Brain microvascular endothelial cell (primary cell): ENCODE data around the gene MARCHF9.

Source experiments
- DNase-seq: peaks from one replicate; pipeline ENCODE4 v3.0.0-alpha.2; 2020
- H3K27ac ChIP-seq: fragments of 250-450 bp; sonication (Bioruptor Pico); 2 replicates; pipeline ENCODE4 v1.5.1; 2020; ENCODE audit warnings: mild to moderate bottlenecking, moderate library complexity
- H3K27me3 ChIP-seq: fragments of 250-450 bp; sonication (Bioruptor Pico); replicated peaks from 2 replicates; pipeline ENCODE4 v1.5.1; 2020; ENCODE audit warnings: mild to moderate bottlenecking
- H3K36me3 ChIP-seq: fragments of 250-450 bp; sonication (Bioruptor Pico); replicated peaks from 2 replicates; pipeline ENCODE4 v1.5.1; 2020; ENCODE audit warnings: mild to moderate bottlenecking
- H3K4me3 ChIP-seq: 2 replicates; pipeline ENCODE4 v1.5.1; 2011; ENCODE audit warnings: low read depth, mild to moderate bottlenecking, control low read depth, low read length, moderate library complexity
- CTCF ChIP-seq: IDR thresholded peaks from 2 replicates; pipeline ENCODE4 v1.5.1; 2011; ENCODE audit warnings: low read depth, mild to moderate bottlenecking, moderate library complexity, low read length, control low read depth, inconsistent platforms; ENCODE audit errors: missing control alignments
- in situ Hi-C: cut with HindIII; loops from 2 replicates; pipeline ENCODE4 v1.10.0; 2017; ENCODE audit warnings: low sequenced_read_pairs, low pct_ligation_motif_present

MARCHF9 gene

DNA sequence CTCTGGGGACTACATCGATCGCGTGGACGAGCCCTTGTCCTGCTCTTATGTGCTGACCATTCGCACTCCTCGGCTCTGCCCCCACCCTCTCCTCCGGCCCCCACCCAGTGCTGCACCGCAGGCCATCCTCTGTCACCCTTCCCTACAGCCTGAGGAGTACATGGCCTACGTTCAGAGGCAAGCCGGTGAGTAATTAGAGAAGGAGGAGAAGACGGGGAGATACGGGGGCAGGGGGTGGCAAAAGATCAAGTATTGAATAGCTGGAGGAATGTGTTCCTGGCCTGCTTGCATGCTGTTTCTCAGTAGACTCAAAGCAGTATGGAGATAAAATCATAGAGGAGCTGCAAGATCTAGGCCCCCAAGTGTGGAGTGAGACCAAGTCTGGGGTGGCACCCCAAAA, 39.1 kb upstream of the MARCHF9 start:
- in situ Hi-C loops = no loop called here
- no peak overlapping the region for H3K4me3 ChIP-seq
- no peaks in the 10 kb centered on the region for H3K27me3 ChIP-seq
- TF ChIP-seq CTCF = no peak
- H3K36me3 ChIP-seq = peaks cover 44% of the 10 kb centered on the region
- no peak for DNase-seq
- no peak overlapping the region for H3K27ac ChIP-seq

DNA sequence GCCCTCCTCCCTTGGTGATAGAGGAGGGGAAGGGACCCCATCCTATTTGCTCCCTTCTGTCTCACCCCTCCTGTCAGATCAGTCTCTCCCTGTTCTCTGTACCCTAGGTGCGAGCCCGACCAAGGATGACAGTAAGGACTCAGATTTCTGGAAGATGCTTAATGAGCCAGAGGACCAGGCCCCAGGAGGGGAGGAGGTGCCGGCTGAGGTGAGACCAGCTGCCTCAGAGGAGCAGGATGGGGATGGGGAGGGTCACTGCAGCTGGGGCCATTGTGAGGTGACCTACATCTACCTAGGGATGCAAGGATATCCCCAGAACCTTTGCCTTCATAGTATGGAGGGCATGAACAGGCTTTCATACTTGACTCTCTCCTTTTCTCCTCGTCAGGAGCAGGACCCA, 38.6 kb upstream of the MARCHF9 start:
- Histone ChIP-seq H3K4me3 (no peak overlapping the region), H3K27me3 (no peaks in the 10 kb centered on the region), H3K27ac (no peak overlapping the region), H3K36me3 (peaks cover 48% of the 10 kb centered on the region)
- in situ Hi-C loops = no loop called here
- no peak for TF ChIP-seq CTCF
- no peak for DNase-seq

DNA sequence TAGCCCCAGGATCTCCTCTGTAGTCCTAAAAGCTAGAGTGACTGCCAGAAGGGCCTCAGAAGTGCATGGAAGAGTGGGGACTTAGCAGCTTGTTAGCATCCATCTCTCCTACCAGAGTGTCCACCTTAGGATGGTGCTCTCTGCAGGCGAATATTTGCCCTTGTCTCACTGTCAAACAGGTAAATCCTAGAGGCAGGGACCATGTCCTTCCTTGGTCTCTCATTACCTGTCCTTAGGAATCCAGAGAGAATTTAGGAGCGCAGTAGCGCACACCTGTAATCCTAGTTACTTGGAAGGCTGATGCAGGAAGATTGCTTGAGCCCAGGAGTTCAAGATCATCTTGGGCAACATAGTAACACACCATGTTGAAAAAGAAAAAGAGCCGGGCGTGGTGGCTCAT, 37.8 kb upstream of the MARCHF9 start:
- Histone ChIP-seq H3K36me3 (peaks cover 48% of the 10 kb centered on the region), H3K27me3 (no peaks in the 10 kb centered on the region), H3K27ac (no peak overlapping the region), H3K4me3 (no peak overlapping the region)
- no peak for TF ChIP-seq CTCF
- no peak for DNase-seq
- in situ Hi-C loops = no loop called here

DNA sequence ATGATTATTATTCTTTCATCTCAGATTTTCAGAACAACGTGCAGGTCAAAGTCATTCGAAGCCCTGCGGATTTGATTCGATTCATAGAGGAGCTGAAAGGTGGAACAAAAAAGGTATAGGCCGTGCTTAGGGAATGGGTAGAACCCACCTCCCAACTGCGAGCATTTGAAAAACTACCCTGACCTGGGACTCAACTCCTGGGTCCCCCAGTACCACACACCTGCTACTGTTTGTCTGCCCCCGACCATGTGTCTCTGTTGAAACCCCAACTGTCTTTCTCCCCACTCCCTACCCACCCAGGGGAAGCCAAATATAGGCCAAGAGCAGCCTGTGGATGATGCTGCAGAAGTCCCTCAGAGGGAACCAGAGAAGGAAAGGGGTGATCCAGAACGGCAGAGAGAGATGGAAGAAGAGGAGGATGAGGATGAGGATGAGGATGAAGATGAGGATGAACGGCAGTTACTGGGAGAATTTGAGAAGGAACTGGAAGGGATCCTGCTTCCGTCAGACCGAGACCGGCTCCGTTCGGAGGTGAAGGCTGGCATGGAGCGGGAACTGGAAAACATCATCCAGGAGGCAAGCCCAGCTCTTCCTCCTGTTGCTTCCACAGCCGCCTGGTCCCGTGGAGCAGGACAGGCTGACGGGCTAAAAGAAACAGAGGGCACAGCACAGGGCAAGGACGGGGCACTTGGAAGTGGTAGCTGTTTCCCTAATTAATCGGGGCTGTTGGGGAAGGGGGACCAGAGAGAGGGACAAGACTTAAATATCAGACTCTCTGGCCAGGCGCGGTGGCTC, 36.9 kb upstream of the MARCHF9 start:
- H3K27ac ChIP-seq = no peak overlapping the region
- peaks cover 48% of the 10 kb centered on the region for H3K36me3 ChIP-seq
- no peak for DNase-seq
- H3K27me3 ChIP-seq = no peaks in the 10 kb centered on the region
- TF ChIP-seq CTCF = no peak
- in situ Hi-C loops = no loop called here
- no peak overlapping the region for H3K4me3 ChIP-seq

DNA sequence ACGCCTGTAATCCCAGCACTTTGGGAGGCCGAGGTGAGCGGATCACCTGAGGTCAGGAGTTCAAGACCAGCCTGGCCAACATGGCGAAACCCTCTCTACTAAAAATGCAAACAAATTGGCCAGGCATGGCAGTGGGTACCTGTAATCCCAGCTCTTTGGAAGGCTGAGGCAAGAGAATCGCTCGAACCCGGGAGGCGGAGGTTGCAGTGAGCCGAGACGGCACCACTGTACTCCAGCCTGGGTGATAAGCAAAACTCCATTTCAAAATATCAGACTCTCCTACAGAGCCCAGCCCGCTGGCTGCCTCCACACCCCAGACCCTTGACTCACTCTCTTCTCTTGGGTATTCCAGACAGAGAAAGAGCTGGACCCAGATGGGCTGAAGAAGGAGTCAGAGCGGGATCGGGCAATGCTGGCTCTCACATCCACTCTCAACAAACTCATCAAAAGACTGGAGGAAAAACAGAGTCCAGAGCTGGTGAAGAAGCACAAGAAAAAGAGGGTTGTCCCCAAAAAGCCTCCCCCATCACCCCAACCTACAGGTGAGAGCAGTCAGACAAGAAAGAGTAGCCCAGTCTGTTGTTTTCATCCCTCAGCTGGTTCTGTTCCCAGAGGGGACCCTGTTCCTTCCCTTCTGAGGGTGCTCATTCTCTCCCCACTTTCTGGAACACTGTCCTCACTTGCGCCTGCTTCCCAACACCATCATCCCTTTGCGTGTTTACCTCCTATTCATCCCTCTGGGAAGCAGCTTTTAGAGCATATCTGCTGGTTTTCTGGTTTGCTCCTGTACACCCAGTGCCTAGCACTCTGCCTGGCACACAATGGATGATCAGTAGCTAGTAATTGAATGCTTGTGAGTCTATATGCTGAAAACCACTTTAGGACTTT, 36.0 kb upstream of the MARCHF9 start:
- no peak for DNase-seq
- no peak for TF ChIP-seq CTCF
- Histone ChIP-seq H3K27ac (no peak overlapping the region), H3K4me3 (no peak overlapping the region), H3K36me3 (peaks cover 48% of the 10 kb centered on the region), H3K27me3 (no peaks in the 10 kb centered on the region)
- in situ Hi-C loops = no loop called here
